Suppressor macrophage (primary cell): ENCODE results near the gene CARNS1.

Experiments used
- DNase-seq, 4 experiments: peaks; one replicate each; pipeline ENCODE4 v3.0.0-alpha.2; 2020 to 2022

CARNS1 gene

GRCh38 chr11:67376063-67376820 lies 39.2 kb upstream of the CARNS1 start:
- no peak for DNase-seq

- no peak for DNase-seq
Measured at GRCh38 chr11:67376873-67377808, 38.3 kb upstream of the CARNS1 start.

GRCh38 chr11:67378544-67378943 lies 36.9 kb upstream of the CARNS1 start:
- no peak for DNase-seq

GRCh38 chr11:67379061-67380058 lies 36.1 kb upstream of the CARNS1 start:
- DNase-seq = no peak

- peak; percentile 31 to 85 (median 60) for DNase-seq
Measured at GRCh38 chr11:67381244-67381972, 34.1 kb upstream of the CARNS1 start.

GRCh38 chr11:67382276-67383136 lies 33.0 kb upstream of the CARNS1 start:
- peak; percentile 87 to 92 (median 91) for DNase-seq

GRCh38 chr11:67384851-67385366 lies 30.6 kb upstream of the CARNS1 start:
- DNase-seq = peak in 2 of 4 experiments; percentile 38 to 48

- DNase-seq = peak; percentile 61 to 76 (median 74)
Measured at GRCh38 chr11:67387069-67387468, 28.4 kb upstream of the CARNS1 start.

- DNase-seq = no peak
Measured at GRCh38 chr11:67387518-67387917, 28.0 kb upstream of the CARNS1 start.

- peak in 2 of 4 experiments; percentile 49 to 56 for DNase-seq
Measured at GRCh38 chr11:67389477-67389876, 26.0 kb upstream of the CARNS1 start.

- DNase-seq = no peak
Measured at GRCh38 chr11:67390947-67391303, 24.6 kb upstream of the CARNS1 start.

GRCh38 chr11:67391304-67392182 lies 23.9 kb upstream of the CARNS1 start, which contains the start of gene RAD9A:
TSS of gene RAD9A (plus strand) at chr11:67391986. CDS start at chr11:67392045, 59 bp downstream.
- peak; percentile 97 to 99 (median 97) for DNase-seq

GRCh38 chr11:67392183-67392715 lies 23.2 kb upstream of the CARNS1 start:
- DNase-seq = peak in 1 of 4 experiments; percentile 38

- no peak for DNase-seq
Measured at GRCh38 chr11:67393437-67393836, 22.0 kb upstream of the CARNS1 start.

GRCh38 chr11:67393990-67394389 lies 21.5 kb upstream of the CARNS1 start:
- no peak for DNase-seq

- DNase-seq = no peak
Measured at GRCh38 chr11:67395555-67396258, 19.8 kb upstream of the CARNS1 start.

GRCh38 chr11:67396259-67396581 lies 19.3 kb upstream of the CARNS1 start:
- DNase-seq = no peak
